ENCODE measurements around the gene TLE4.
A peak's percentile ranks its signal among the peaks of the same experiment; 100 is the strongest.

The TLE4 gene

GRCh38 chr9:79572032-79572607 lies 355 bp downstream of the TLE4 start:
- H3K9me2 ChIP-seq (replicated peaks; ENCODE audit: insufficient read depth, low read length) = no peaks in the 10 kb centered on the region
- H3F3A ChIP-seq (ENCODE audit: insufficient read depth) = peaks cover 23% of the 10 kb centered on the region
- peaks cover 7% of the 10 kb centered on the region for H3K36me3 ChIP-seq (ENCODE audit: low read length)
- H4K20me1 ChIP-seq (ENCODE audit: low read depth, low read length) = no peaks in the 10 kb centered on the region
- H3K79me2 ChIP-seq (ENCODE audit: insufficient read depth, low read length) = peaks cover 5% of the 10 kb centered on the region; the same call in 1 of the 2 replicates
- peak overlapping the region; percentile 85 for H3K4me3 ChIP-seq (ENCODE audit: insufficient read depth, low read length, poor library complexity, severe bottlenecking)
- H3K9ac ChIP-seq (ENCODE audit: low read length) = peak overlapping the region; percentile 82
- H3K9me3 ChIP-seq (ENCODE audit: insufficient read depth, low read length) = no peaks in the 10 kb centered on the region
- TF ChIP-seq EZH2phosphoT487 (conservative IDR thresholded peaks at IDR 0.05; ENCODE audit: low read length) = no peak
- TF ChIP-seq CTCF (IDR thresholded peaks at IDR 0.05; ENCODE audit: insufficient read depth, low read length, poor library complexity, severe bottlenecking) = no peak
- H3K4me2 ChIP-seq (ENCODE audit: low read depth, low read length, poor library complexity, severe bottlenecking) = peak overlapping the region; percentile 92
- H2AFZ ChIP-seq (ENCODE audit: low read depth, low read length, severe bottlenecking) = peak overlapping the region; percentile 80
- H3K27me3 ChIP-seq (ENCODE audit: low read length) = no peaks in the 10 kb centered on the region
- H3K27ac ChIP-seq (ENCODE audit: low read depth, low read length) = peak overlapping the region; percentile 100

GRCh38 chr9:79572608-79573411 lies 1.0 kb downstream of the TLE4 start:
- Histone ChIP-seq H3K36me3 (ENCODE audit: low read length) (peaks cover 9% of the 10 kb centered on the region), H3K9me2 (replicated peaks; ENCODE audit: insufficient read depth, low read length) (no peaks in the 10 kb centered on the region), H3K4me3 (ENCODE audit: insufficient read depth, low read length, poor library complexity, severe bottlenecking) (peak overlapping the region; percentile 85), H3K79me2 (ENCODE audit: insufficient read depth, low read length) (peaks cover 5% of the 10 kb centered on the region; the same call in 1 of the 2 replicates), H3K27ac (ENCODE audit: low read depth, low read length) (peak overlapping the region; percentile 100), H3K4me2 (ENCODE audit: low read depth, low read length, poor library complexity, severe bottlenecking) (peak overlapping the region; percentile 92), H3K27me3 (ENCODE audit: low read length) (no peaks in the 10 kb centered on the region), H3F3A (ENCODE audit: insufficient read depth) (peaks cover 23% of the 10 kb centered on the region), H3K9me3 (ENCODE audit: insufficient read depth, low read length) (no peaks in the 10 kb centered on the region), H4K20me1 (ENCODE audit: low read depth, low read length) (no peaks in the 10 kb centered on the region), H2AFZ (ENCODE audit: low read depth, low read length, severe bottlenecking) (peak overlapping the region; percentile 94), H3K9ac (ENCODE audit: low read length) (peak overlapping the region; percentile 82)
- TF ChIP-seq CTCF (IDR thresholded peaks at IDR 0.05; ENCODE audit: insufficient read depth, low read length, poor library complexity, severe bottlenecking) (no peak), EZH2phosphoT487 (conservative IDR thresholded peaks at IDR 0.05; ENCODE audit: low read length) (no peak)

- Histone ChIP-seq H2AFZ (ENCODE audit: low read depth, low read length, severe bottlenecking) (peak overlapping the region; percentile 94), H3K36me3 (ENCODE audit: low read length) (peaks cover 9% of the 10 kb centered on the region), H3K4me3 (ENCODE audit: insufficient read depth, low read length, poor library complexity, severe bottlenecking) (peak overlapping the region; percentile 85), H3K9ac (ENCODE audit: low read length) (peak overlapping the region; percentile 82), H3K27me3 (ENCODE audit: low read length) (no peaks in the 10 kb centered on the region), H4K20me1 (ENCODE audit: low read depth, low read length) (no peaks in the 10 kb centered on the region), H3F3A (ENCODE audit: insufficient read depth) (peaks cover 23% of the 10 kb centered on the region), H3K27ac (ENCODE audit: low read depth, low read length) (peak overlapping the region; percentile 100; the same call in 1 of the 2 replicates), H3K9me2 (replicated peaks; ENCODE audit: insufficient read depth, low read length) (no peaks in the 10 kb centered on the region), H3K9me3 (ENCODE audit: insufficient read depth, low read length) (no peaks in the 10 kb centered on the region), H3K4me2 (ENCODE audit: low read depth, low read length, poor library complexity, severe bottlenecking) (peak overlapping the region; percentile 92), H3K79me2 (ENCODE audit: insufficient read depth, low read length) (peaks cover 5% of the 10 kb centered on the region; the same call in 1 of the 2 replicates)
- no peak for TF ChIP-seq EZH2phosphoT487 (conservative IDR thresholded peaks at IDR 0.05; ENCODE audit: low read length)
- TF ChIP-seq CTCF (IDR thresholded peaks at IDR 0.05; ENCODE audit: insufficient read depth, low read length, poor library complexity, severe bottlenecking) = no peak
Observed at GRCh38 chr9:79573412-79573923, 1.7 kb downstream of the TLE4 start.

Measured in SU-DHL-6 (cell line).